Parathyroid adenoma (tissue), 2 donors: Measurements from ENCODE around the gene VKORC1L1.

Experiments
- H2AFZ ChIP-seq: fragments of 300-600 bp; sonication (generic); one replicate; pipeline ENCODE4 v1.7.0; 2017; ENCODE audit warnings: antibody characterized with exemption, mild to moderate bottlenecking
- H3K27ac ChIP-seq: fragments of 300-600 bp; sonication (generic); one replicate; pipeline ENCODE4 v1.7.0; 2017
- H3K27me3 ChIP-seq: fragments of 300-600 bp; sonication (generic); one replicate; pipeline ENCODE4 v1.7.0; 2017; ENCODE audit warnings: low read length; ENCODE audit not compliant: control insufficient read depth, insufficient read depth
- H3K36me3 ChIP-seq: fragments of 300-600 bp; sonication (generic); one replicate; pipeline ENCODE4 v1.7.0; 2017; ENCODE audit warnings: low read length; ENCODE audit not compliant: control insufficient read depth, insufficient read depth
- H3K4me1 ChIP-seq: fragments of 300-600 bp; sonication (generic); one replicate; pipeline ENCODE4 v1.7.0; 2017; ENCODE audit warnings: control low read depth
- H3K4me2 ChIP-seq: fragments of 300-600 bp; sonication (generic); one replicate; pipeline ENCODE4 v1.7.0; 2017; ENCODE audit warnings: low read length
- H3K4me3 ChIP-seq: fragments of 300-600 bp; sonication (generic); one replicate; pipeline ENCODE4 v1.7.0; 2017; ENCODE audit warnings: low read depth, low read length
- H3K79me2 ChIP-seq: fragments of 300-600 bp; sonication (generic); one replicate; pipeline ENCODE4 v1.7.0; 2017; ENCODE audit warnings: control low read depth
- H3K9ac ChIP-seq: fragments of 300-600 bp; sonication (generic); one replicate; pipeline ENCODE4 v1.7.0; 2017; ENCODE audit warnings: mild to moderate bottlenecking
- H3K9me3 ChIP-seq: fragments of 300-600 bp; sonication (generic); one replicate; pipeline ENCODE4 v1.7.0; 2017; ENCODE audit warnings: low read length; ENCODE audit not compliant: control insufficient read depth
- CTCF ChIP-seq: fragments of 300-600 bp; sonication (generic); IDR thresholded peaks from one replicate; pipeline ENCODE4 v1.7.0; 2017; ENCODE audit warnings: antibody characterized with exemption, mild to moderate bottlenecking
- donor health status: primary hyperparathyroidism.

The VKORC1L1 gene

GRCh38 chr7:65946904-65947303 lies 74.0 kb downstream of the VKORC1L1 start:
- TF ChIP-seq CTCF, result no peak
- H3K9me3 ChIP-seq, result no peaks in the 10 kb centered on the region
- H3K9ac ChIP-seq, result no peak overlapping the region
- H3K79me2 ChIP-seq, result no peaks in the 10 kb centered on the region
- no peak overlapping the region for H3K27ac ChIP-seq
- H2AFZ ChIP-seq, result no peak overlapping the region
- H3K4me2 ChIP-seq, result no peak overlapping the region
- no peak overlapping the region for H3K4me3 ChIP-seq
- H3K36me3 ChIP-seq, result no peaks in the 10 kb centered on the region
- no peaks in the 10 kb centered on the region for H3K4me1 ChIP-seq
- no peaks in the 10 kb centered on the region for H3K27me3 ChIP-seq

DNA sequence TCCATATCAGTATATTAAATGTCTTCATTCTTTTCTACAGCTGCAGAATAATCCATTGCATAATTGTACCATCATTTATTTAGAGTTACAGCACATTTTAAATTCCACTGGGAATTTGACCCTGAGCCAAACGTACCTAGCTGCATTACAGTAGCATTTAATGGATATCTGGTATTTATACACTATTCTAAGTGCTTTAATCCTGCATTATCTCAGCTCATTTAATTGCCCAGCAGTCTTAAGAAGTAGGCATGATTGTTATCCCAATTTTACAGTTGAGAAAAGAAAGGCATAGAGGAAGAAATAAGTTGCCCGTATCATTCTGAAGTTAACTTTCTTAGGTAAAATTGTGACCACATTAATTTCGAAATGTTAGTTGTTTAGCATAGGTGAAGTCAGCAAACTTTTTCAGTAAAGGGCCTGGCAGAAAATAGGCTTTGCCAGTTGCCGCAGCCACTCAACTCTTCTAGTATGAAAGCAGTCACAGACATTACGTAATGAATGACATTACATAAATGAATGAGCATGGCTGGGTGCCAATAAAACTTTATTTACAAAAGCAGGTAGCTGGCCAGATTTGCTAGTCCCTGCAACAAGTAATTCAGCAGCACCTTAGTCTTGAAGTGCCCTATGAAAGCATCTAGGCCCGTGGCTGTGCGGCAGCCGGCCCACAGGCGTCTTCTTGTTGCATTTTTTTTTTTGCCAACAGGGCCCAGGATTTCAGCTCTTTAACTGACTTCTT lies 79.1 kb downstream of the VKORC1L1 start:
- no peak overlapping the region for H3K4me2 ChIP-seq
- H3K9ac ChIP-seq, result no peak overlapping the region
- H2AFZ ChIP-seq, result no peak overlapping the region
- H3K27ac ChIP-seq, result no peak overlapping the region
- H3K27me3 ChIP-seq, result no peaks in the 10 kb centered on the region
- H3K4me3 ChIP-seq, result no peak overlapping the region
- TF ChIP-seq CTCF, result no peak
- H3K36me3 ChIP-seq, result no peaks in the 10 kb centered on the region
- no peaks in the 10 kb centered on the region for H3K9me3 ChIP-seq
- no peaks in the 10 kb centered on the region for H3K4me1 ChIP-seq
- no peaks in the 10 kb centered on the region for H3K79me2 ChIP-seq

- Histone ChIP-seq H3K27me3 (no peaks in the 10 kb centered on the region), H3K27ac (no peak overlapping the region), H3K4me1 (no peaks in the 10 kb centered on the region), H3K79me2 (no peaks in the 10 kb centered on the region), H3K4me2 (no peak overlapping the region), H3K9ac (no peak overlapping the region), H3K36me3 (no peaks in the 10 kb centered on the region), H3K9me3 (no peaks in the 10 kb centered on the region), H3K4me3 (no peak overlapping the region), H2AFZ (no peak overlapping the region)
- TF ChIP-seq CTCF, result no peak
These were observed 80.3 kb downstream of the VKORC1L1 start for GRCh38 chr7:65953001-65953720.

GRCh38 chr7:65953890-65954450 lies 81.1 kb downstream of the VKORC1L1 start:
- H2AFZ ChIP-seq, result no peak overlapping the region
- H3K36me3 ChIP-seq, result no peaks in the 10 kb centered on the region
- no peaks in the 10 kb centered on the region for H3K79me2 ChIP-seq
- no peak for TF ChIP-seq CTCF
- H3K4me1 ChIP-seq, result no peaks in the 10 kb centered on the region
- H3K4me2 ChIP-seq, result no peak overlapping the region
- no peak overlapping the region for H3K9ac ChIP-seq
- no peak overlapping the region for H3K27ac ChIP-seq
- no peaks in the 10 kb centered on the region for H3K9me3 ChIP-seq
- H3K4me3 ChIP-seq, result no peak overlapping the region
- H3K27me3 ChIP-seq, result no peaks in the 10 kb centered on the region
